ENCODE measurements around the gene IRF6. TPM values are rescaled to one million over a fixed set of nuclear protein-coding genes. Genes with fewer than 3 reads are reported as not detected.

Gene IRF6
- total RNA-seq, 4 donors from 2014 or later, result 94.8 to 110 (median 98.6) TPM

GRCh38 chr1:209758400-209758799 is 47.5 kb downstream of the IRF6 start:
- H3K27ac ChIP-seq, result peak overlapping the region in 1 of 4 donors; percentile 65
- DNase-seq, result no peak
- intact Hi-C loops (cut with DNase I), result no loop called here
- no peaks in the 10 kb centered on the region for H3K9me3 ChIP-seq
- H3K27me3 ChIP-seq, result no peaks in the 10 kb centered on the region
- TF ChIP-seq POLR2A (IDR thresholded peaks at IDR 0.05) (no peak), CTCF (IDR thresholded peaks at IDR 0.05) (no peak)
- 55 to 65% methylated on average over 3 of the region's 3 CpGs for WGBS, 2 donors
- H3K36me3 ChIP-seq, result no peaks in the 10 kb centered on the region
- H3K4me3 ChIP-seq, result peak overlapping the region in 1 of 4 donors; percentile 37
- peaks cover 0 to 4% (median 0%) of the 10 kb centered on the region in 3 donors for H3K4me1 ChIP-seq

- H3K4me3 ChIP-seq, result peak overlapping the region; percentile 5 to 41 (median 28)
- intact Hi-C loops (cut with DNase I), result no loop called here
- H3K36me3 ChIP-seq, result no peaks in the 10 kb centered on the region
- H3K27me3 ChIP-seq, result no peaks in the 10 kb centered on the region
- no peak for TF ChIP-seq CTCF (IDR thresholded peaks at IDR 0.05)
- TF ChIP-seq POLR2A (IDR thresholded peaks at IDR 0.05), result peak in 1 of 4 donors; percentile 20
- DNase-seq, result no peak
- WGBS, 2 donors, result 56 to 80% methylated on average over 3 to 4 of the region's 5 CpGs
- H3K27ac ChIP-seq, result peak overlapping the region; percentile 9 to 69 (median 46)
- no peaks in the 10 kb centered on the region for H3K9me3 ChIP-seq
- H3K4me1 ChIP-seq, result peaks cover 0 to 4% (median 0%) of the 10 kb centered on the region in 3 donors
Measured at GRCh38 chr1:209756615-209757445, 49.1 kb downstream of the IRF6 start.

- Histone ChIP-seq H3K4me3 (peak within 1 kb of the TSS; percentile 5 to 41 (median 28)), H3K36me3 (no peaks in the 10 kb centered on the region), H3K9me3 (no peaks in the 10 kb centered on the region), H3K27ac (peak within 1 kb of the TSS; percentile 26 to 69 (median 50)), H3K4me1 (peaks cover 0 to under 1% (median 0%) of the 10 kb centered on the region in 3 donors), H3K27me3 (no peaks in the 10 kb centered on the region)
- WGBS, 2 donors, result 66 to 76% methylated on average over 9 to 10 of the region's 10 CpGs
- TF ChIP-seq CTCF (IDR thresholded peaks at IDR 0.05) (no peak), POLR2A (IDR thresholded peaks at IDR 0.05) (peak in 1 of 4 donors; percentile 33)
- peak; percentile 26 for DNase-seq
- intact Hi-C loops (cut with DNase I), result no loop called here
Measured at GRCh38 chr1:209755926-209756614, 49.9 kb downstream of the IRF6 start, which contains the start of gene TRAF3IP3. Gene TRAF3IP3, plus strand, starts transcription at chr1:209756053. Its CDS starts 3,987 bp downstream, at chr1:209760040.

GRCh38 chr1:209755256-209755655 is 50.7 kb downstream of the IRF6 start:
- Histone ChIP-seq H3K4me3 (no peak overlapping the region), H3K36me3 (no peaks in the 10 kb centered on the region), H3K27me3 (no peaks in the 10 kb centered on the region), H3K9me3 (no peaks in the 10 kb centered on the region), H3K27ac (peak overlapping the region in 2 of 4 donors; percentile 36 to 45), H3K4me1 (no peaks in the 10 kb centered on the region)
- TF ChIP-seq POLR2A (IDR thresholded peaks at IDR 0.05) (no peak), CTCF (IDR thresholded peaks at IDR 0.05) (no peak)
- DNase-seq, result no peak
- WGBS, 2 donors, result 69 to 70% methylated on average over 1 of the region's 1 CpG
- intact Hi-C loops (cut with DNase I), result no loop called here

GRCh38 chr1:209752890-209753289 is 53.1 kb downstream of the IRF6 start:
- TF ChIP-seq CTCF (IDR thresholded peaks at IDR 0.05) (no peak), POLR2A (IDR thresholded peaks at IDR 0.05) (no peak)
- H3K27me3 ChIP-seq, result no peaks in the 10 kb centered on the region
- no peak overlapping the region for H3K4me3 ChIP-seq
- H3K36me3 ChIP-seq, result no peaks in the 10 kb centered on the region
- intact Hi-C loops (cut with DNase I), result no loop called here
- no peaks in the 10 kb centered on the region for H3K9me3 ChIP-seq
- DNase-seq, result no peak
- no peak overlapping the region for H3K27ac ChIP-seq
- 71 to 84% methylated on average over 3 of the region's 3 CpGs for WGBS, 2 donors
- H3K4me1 ChIP-seq, result peaks cover 0 to 8% (median 4%) of the 10 kb centered on the region in 3 donors

All from esophagus squamous epithelium (tissue), 5 donors.